ENCODE measurements around the gene SMC6. TPM values are rescaled to one million over a fixed set of nuclear protein-coding genes. Genes with fewer than 3 reads are reported as not detected.

The SMC6 gene
- polyA plus RNA-seq, 1 experiment = 18.3 TPM

- Histone ChIP-seq H3K4me3 (ENCODE audit: low read depth, low read length) (no peak overlapping the region), H3K27me3 (ENCODE audit: control insufficient read depth, insufficient read depth, low read length) (no peaks in the 10 kb centered on the region), H3K9me3 (ENCODE audit: control insufficient read depth, insufficient read depth, low read length) (no peaks in the 10 kb centered on the region), H3K27ac (ENCODE audit: low read depth, low read length) (peak overlapping the region; percentile 84)
- TF ChIP-seq CTCF (IDR thresholded peaks at IDR 0.05; ENCODE audit: low read depth, low read length) = no peak
- peak; percentile 32 for DNase-seq (ENCODE audit: low read depth, low spot score)
- CTCF ChIA-PET = interaction anchor here (1.9 kb wide), 1 partner anchor 18 kb away, joined by 15 read pairs; no protein-coding TSS in a partner anchor
- POLR2A ChIA-PET = no interaction called here
These were observed 16.6 kb downstream of the SMC6 start for GRCh38 chr2:17736989-17737388.

- H3K27me3 ChIP-seq (ENCODE audit: control insufficient read depth, insufficient read depth, low read length) = no peaks in the 10 kb centered on the region
- no peaks in the 10 kb centered on the region for H3K9me3 ChIP-seq (ENCODE audit: control insufficient read depth, insufficient read depth, low read length)
- no peak overlapping the region for H3K4me3 ChIP-seq (ENCODE audit: low read depth, low read length)
- no peak overlapping the region for H3K27ac ChIP-seq (ENCODE audit: low read depth, low read length)
- DNase-seq (ENCODE audit: low read depth, low spot score) = no peak
- ChIA-PET CTCF (interaction anchor here (1.0 kb wide), 1 partner anchor 16 kb away, joined by 6 read pairs; no protein-coding TSS in a partner anchor), POLR2A (no interaction called here)
- TF ChIP-seq CTCF (IDR thresholded peaks at IDR 0.05; ENCODE audit: low read depth, low read length) = no peak
These were observed 17.7 kb downstream of the SMC6 start for GRCh38 chr2:17735864-17736263.

GRCh38 chr2:17733599-17733998, 20.0 kb downstream of the SMC6 start:
- no peak for DNase-seq (ENCODE audit: low read depth, low spot score)
- Histone ChIP-seq H3K4me3 (ENCODE audit: low read depth, low read length) (no peak overlapping the region), H3K9me3 (ENCODE audit: control insufficient read depth, insufficient read depth, low read length) (no peaks in the 10 kb centered on the region), H3K27ac (ENCODE audit: low read depth, low read length) (no peak overlapping the region), H3K27me3 (ENCODE audit: control insufficient read depth, insufficient read depth, low read length) (no peaks in the 10 kb centered on the region)
- ChIA-PET CTCF (interaction anchor here (8.1 kb wide), 1 partner anchor 14 kb away, joined by 61 read pairs; no protein-coding TSS in a partner anchor), POLR2A (no interaction called here)
- TF ChIP-seq CTCF (IDR thresholded peaks at IDR 0.05; ENCODE audit: low read depth, low read length) = no peak

- Histone ChIP-seq H3K27me3 (ENCODE audit: control insufficient read depth, insufficient read depth, low read length) (no peaks in the 10 kb centered on the region), H3K4me3 (ENCODE audit: low read depth, low read length) (no peak overlapping the region), H3K27ac (ENCODE audit: low read depth, low read length) (no peak overlapping the region), H3K9me3 (ENCODE audit: control insufficient read depth, insufficient read depth, low read length) (no peaks in the 10 kb centered on the region)
- no peak for TF ChIP-seq CTCF (IDR thresholded peaks at IDR 0.05; ENCODE audit: low read depth, low read length)
- no peak for DNase-seq (ENCODE audit: low read depth, low spot score)
- CTCF ChIA-PET = interaction anchor here (0.6 to 8.1 kb wide), 4 partner anchors 10 to 419 kb away, joined by 4 to 61 read pairs (median 7); no protein-coding TSS in a partner anchor
- POLR2A ChIA-PET = interaction anchor here (0.7 to 1.1 kb wide), 2 partner anchors 24 to 52 kb away, joined by 4 to 5 read pairs; partner anchors contain the start of gene GEN1
These were observed 23.7 kb downstream of the SMC6 start for GRCh38 chr2:17729880-17730279.

GRCh38 chr2:17728210-17728609, 25.4 kb downstream of the SMC6 start:
- ChIA-PET POLR2A (no interaction called here), CTCF (interaction anchor here (0.9 to 8.1 kb wide), 2 partner anchors 8 to 103 kb away, joined by 3 to 61 read pairs; no protein-coding TSS in a partner anchor)
- Histone ChIP-seq H3K27me3 (ENCODE audit: control insufficient read depth, insufficient read depth, low read length) (no peaks in the 10 kb centered on the region), H3K4me3 (ENCODE audit: low read depth, low read length) (no peak overlapping the region), H3K27ac (ENCODE audit: low read depth, low read length) (no peak overlapping the region), H3K9me3 (ENCODE audit: control insufficient read depth, insufficient read depth, low read length) (no peaks in the 10 kb centered on the region)
- TF ChIP-seq CTCF (IDR thresholded peaks at IDR 0.05; ENCODE audit: low read depth, low read length) = no peak
- no peak for DNase-seq (ENCODE audit: low read depth, low spot score)
